T-helper 2 cell (primary cell): ENCODE measurements around the gene REXO4.
A peak's percentile ranks its signal among the peaks of the same experiment; 100 is the strongest.
"Not testable (repeated sequence)": the region's sequence is repeated elsewhere in the genome, so short reads cannot be mapped to it uniquely, and the experiment has no call there.

Source experiments
- DNase-seq, 5 experiments: peaks; one replicate each; pipeline versions ENCODE4 v3.0.0 to v3.0.0-alpha.2; 2012 to 2022
- total RNA-seq, 2 donors: gene quantifications; one replicate each; lab custom pipeline; 2026; lab: John Stamatoyannopoulos, UW

REXO4 gene, protein sequence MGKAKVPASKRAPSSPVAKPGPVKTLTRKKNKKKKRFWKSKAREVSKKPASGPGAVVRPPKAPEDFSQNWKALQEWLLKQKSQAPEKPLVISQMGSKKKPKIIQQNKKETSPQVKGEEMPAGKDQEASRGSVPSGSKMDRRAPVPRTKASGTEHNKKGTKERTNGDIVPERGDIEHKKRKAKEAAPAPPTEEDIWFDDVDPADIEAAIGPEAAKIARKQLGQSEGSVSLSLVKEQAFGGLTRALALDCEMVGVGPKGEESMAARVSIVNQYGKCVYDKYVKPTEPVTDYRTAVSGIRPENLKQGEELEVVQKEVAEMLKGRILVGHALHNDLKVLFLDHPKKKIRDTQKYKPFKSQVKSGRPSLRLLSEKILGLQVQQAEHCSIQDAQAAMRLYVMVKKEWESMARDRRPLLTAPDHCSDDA
- 21.5 to 33.2 reads per million in 2 donors for total RNA-seq

DNA sequence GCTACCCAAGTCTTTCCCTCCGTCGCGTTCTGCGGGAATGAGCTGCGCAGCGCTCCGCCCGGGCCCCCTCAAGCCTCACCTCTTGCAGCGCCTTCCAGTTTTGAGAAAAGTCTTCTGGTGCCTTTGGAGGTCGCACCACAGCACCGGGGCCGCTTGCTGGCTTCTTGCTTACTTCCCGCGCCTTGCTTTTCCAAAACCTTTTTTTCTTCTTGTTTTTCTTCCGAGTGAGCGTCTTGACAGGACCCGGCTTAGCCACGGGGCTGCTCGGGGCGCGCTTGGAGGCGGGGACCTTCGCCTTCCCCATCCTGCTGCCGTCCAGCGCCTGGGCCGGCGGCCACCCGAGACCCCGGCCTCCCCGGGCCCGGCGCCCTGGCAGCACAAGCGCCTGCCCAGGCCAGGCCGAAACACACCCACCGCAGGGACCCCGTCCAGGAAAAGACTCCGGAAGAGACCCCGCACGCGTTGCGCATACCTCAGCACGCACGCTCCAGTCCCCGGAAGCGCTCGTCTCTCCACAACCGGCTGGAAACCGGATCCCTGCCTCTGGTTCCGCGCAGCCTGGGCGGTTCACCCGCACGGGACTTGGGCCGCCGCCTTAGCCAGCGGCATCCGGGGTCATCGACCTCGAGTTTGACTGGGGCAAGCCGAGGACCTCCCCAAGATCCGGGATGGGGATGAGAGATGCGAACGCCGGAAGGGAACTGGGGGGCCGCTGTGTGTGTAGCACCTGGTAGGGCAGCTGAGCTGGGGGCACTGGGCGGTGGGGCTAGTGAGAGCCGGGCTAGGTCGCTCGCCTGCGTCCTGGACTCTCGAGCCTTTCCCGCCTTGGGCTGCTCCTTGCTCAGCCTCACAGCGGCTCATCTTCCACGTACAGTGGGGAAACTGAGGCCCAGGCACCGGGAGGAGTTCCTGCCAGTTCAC is at the start of gene REXO4:
TSS of gene REXO4 (minus strand) at position 470 of the 921 bp plus-strand sequence. CDS start at position 304, 166 bp downstream.
- DNase-seq = peak; percentile 47 to 93 (median 74)

- DNase-seq = no peak
Observed at GRCh38 chr9:133467101-133467500, 49.3 kb upstream of the REXO4 start.

GRCh38 chr9:133465984-133466383 is 48.2 kb upstream of the REXO4 start:
- no peak for DNase-seq

- DNase-seq = no peak
Observed at GRCh38 chr9:133464638-133465037, 46.8 kb upstream of the REXO4 start.

DNA sequence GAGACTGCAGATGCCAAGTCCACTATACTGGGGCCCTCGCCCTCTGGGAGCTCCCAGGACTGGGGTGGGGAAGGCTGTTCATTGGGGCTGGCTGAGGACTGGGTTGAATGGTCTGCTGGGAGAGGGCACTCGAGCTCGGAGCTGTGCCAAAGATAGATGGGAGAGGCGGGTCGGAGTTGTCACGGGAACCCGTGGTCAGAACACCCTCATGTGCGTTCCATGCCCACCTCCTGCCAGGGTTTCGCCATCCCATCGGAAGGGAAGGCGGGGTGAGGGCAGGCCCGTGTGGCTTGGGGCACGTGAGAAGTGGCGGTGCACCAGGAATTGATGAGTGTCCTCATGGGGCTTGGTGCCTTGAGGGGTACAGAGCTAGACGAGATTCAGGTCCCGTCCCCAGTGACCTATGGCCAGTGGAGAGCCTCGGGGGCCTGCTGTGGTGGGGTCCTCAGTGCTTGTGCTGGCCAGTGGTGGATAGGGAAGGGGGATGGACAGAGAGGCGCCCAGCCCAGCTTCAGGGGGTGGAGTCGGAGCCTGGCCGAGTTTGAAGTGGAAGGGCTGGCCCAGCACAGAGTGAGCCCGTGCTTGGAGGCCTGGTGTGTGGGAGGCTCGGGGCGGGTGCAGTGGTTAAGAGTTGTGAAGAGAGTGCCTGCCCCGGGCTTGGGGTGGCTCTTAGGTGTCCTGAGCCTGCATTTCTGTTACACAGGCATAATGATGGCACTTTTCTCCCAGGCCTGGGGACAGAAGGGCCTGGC is 46.2 kb upstream of the REXO4 start:
- no peak for DNase-seq

- peak in 1 of 5 experiments; percentile 15 for DNase-seq
Observed at GRCh38 chr9:133463234-133463863, 45.5 kb upstream of the REXO4 start.

GRCh38 chr9:133461975-133462374 is 44.2 kb upstream of the REXO4 start:
- no peak for DNase-seq

DNA sequence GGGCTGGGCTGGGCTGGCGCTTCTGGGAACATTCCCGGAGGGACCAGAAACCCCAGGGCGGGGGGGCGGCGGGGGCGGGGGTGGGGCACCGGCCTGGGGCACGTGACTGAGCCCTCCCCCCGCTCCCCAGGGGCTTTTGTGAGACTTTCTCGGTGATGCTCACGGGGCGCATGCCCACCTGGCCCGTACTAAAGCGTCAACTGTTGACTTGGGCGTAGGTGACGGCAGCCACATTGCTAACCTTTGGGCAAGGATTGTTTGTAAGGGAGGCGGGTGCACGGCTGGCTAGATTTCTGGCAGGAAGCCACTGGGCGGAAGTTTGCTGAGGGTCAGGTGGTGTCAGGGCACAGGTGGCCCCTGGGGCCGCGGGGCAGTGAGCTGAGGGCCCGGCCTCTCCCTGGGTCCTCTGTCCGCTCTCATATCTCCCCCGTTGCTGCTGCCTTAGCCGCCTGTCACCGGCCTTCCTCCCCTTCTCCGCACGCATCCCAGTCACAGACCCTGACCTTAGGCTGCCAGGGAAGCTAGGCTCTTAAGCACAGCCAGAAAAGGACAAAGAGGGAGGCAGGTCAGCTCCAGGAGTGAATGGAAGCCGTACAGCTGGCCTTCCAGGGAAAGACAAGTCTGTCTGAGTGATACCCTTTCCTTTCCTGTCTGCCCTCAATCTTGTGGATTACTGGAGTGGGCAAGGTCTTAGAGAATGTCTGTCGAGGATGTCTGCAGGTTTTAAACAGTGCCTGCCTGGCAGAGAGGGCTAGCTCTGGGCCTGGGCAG is 42.8 kb upstream of the REXO4 start:
- DNase-seq = peak in 2 of 5 experiments; percentile 31 to 43

GRCh38 chr9:133459476-133460404 is 41.9 kb upstream of the REXO4 start, which contains the start of gene CACFD1:
Gene CACFD1 (plus strand): TSS chr9:133459978. CDS start chr9:133460067, 89 bp downstream.
- peak; percentile 88 to 93 (median 90) for DNase-seq

- no peak for DNase-seq
Observed at GRCh38 chr9:133458643-133459312, 41.0 kb upstream of the REXO4 start.

DNA sequence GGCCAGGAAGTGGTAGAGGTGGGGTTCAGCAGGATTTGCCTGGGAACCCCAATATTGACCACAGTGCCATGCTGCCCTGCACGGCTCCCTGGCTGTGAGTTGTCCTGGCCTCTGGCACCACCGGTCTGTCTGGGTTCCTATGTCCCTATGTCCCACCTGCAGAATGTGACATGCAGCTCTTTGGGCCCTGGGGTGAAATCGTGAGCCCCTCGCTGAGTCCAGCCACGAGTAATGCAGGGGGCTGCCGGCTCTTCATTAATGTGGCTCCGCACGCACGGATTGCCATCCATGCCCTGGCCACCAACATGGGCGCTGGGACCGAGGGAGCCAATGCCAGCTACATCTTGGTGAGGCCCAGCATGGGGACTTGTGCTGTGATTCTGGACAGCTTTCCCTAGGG is 39.9 kb upstream of the REXO4 start:
- DNase-seq = no peak

DNA sequence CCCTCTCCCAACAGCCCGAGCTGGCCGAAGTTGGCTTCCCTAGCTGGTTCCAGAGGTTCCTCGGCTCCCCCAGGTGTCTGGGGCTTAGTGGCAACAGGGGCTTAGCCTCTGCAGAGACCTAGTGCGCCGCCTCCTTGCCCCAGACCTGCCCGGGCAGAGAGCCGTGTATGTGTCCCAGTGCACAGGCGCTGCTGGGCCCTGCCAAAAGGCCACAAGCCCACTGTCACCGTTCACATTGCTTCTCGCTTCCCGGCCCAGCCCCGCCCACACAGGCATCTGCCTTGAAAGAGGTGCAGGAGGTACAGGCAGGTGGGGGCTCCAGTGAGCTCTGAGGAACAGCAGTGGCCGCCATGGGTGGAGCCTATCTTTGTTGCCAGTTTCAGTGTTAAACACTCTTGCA is 39.4 kb upstream of the REXO4 start:
- DNase-seq = no peak

DNA sequence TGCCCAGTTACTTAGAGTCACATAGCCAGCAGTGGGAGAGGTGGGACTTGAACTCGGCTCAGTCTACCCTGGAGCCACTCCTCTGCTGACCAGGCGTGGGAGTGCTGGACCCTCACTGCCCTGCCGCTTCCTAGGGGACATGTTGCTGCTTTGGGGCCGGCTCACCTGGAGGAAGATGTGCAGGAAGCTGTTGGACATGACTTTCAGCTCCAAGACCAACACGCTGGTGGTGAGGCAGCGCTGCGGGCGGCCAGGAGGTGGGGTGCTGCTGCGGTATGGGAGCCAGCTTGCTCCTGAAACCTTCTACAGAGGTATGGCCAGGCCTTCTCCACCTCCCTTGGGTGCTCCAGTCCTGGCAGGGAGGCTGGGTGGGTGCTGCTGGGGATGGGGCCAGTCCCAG is 38.6 kb upstream of the REXO4 start:
- no peak for DNase-seq

DNA sequence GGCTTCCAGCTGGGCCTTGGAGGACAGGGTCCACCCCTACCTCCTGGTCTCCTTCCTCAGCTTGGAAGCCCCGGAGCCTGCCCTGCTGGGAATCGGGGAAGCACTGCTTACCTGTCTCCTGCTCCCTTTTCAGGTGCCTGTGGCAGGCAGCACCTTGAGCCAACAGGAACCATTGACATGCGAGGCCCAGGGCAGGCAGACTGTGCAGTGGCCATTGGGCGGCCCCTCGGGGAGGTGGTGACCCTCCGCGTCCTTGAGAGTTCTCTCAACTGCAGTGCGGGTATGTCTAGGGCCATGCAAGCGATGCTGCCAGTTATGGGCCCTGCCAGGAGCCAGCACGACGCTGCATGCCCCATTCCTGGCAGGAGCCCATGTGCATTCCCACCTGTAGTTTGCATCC is 38.1 kb upstream of the REXO4 start:
- no peak for DNase-seq

GRCh38 chr9:133454943-133455673 is 37.3 kb upstream of the REXO4 start:
- no peak for DNase-seq

DNA sequence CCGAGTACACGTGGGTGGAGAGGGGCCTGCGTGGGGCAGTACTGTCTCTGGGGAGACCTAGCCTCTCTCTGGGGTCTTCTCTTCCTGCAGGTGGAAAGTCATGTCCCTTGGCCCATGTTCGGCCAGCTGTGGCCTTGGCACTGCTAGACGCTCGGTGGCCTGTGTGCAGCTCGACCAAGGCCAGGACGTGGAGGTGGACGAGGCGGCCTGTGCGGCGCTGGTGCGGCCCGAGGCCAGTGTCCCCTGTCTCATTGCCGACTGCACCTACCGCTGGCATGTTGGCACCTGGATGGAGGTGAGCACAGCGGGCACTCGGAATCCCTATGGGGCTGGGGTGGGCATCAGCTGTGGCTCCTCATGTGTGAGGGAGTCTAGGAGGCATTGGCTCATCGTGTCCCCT is 36.5 kb upstream of the REXO4 start:
- DNase-seq = no peak

GRCh38 chr9:133453651-133454050 is 35.8 kb upstream of the REXO4 start:
- no peak for DNase-seq

- no peak for DNase-seq
Observed at GRCh38 chr9:133452562-133452961, 34.8 kb upstream of the REXO4 start.

DNA sequence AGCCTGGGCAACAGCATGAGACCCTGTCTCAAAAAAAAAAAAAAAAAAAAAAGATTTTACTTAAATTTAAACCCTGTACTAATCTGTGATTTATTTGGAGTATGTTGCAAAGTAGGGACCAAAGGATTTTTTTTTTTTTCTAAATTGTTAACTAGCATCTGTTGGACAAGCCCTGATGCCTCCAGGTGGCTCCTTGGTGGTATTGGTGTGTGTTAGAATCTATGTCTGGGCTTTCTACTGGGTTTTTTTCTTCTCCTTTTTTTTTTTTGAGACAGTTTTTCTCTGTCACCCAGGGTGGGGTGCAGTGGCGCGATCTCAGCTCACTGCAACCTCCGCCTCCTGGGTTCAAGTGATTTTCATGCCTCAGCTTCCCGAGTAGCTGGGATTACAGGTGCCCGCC is 34.1 kb upstream of the REXO4 start:
- not testable (repeated sequence) for DNase-seq
